ENCODE measurements around the gene QTRT2. TPM values are rescaled to one million over a fixed set of nuclear protein-coding genes. Genes with fewer than 3 reads are reported as not detected.

The QTRT2 gene
- total and polyA plus RNA-seq, 10 of the 15 experiments (the other 5 are each of a cell fraction or from before 2014, with no cell fraction given) = 17.8 to 42.3 (median 28.7) TPM

DNA sequence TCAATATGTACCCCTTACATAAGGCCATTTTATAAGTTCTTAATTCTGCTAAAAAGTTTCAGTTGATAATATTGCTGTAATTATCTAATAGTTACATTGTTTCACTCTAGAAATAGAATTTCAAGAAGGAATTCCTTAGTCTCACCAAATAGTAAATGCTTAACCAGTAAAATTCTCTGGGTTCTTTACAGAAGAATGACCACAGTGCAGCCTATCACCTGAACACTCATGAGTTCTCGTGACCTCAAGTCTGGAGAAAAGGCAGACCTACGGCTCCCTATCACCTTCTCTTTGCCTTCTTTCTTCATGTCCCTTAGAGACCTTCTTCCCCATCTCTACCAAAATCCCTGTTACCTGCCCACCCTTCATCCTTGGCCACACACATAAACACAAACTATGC is 31.1 kb upstream of the QTRT2 start:
- in situ Hi-C loops (cut with MboI) (no loop called here), intact Hi-C loops (cut with micrococcal nuclease; ENCODE audit: unreplicated experiment) (no loop called here)
- Histone ChIP-seq H3K36me3 (ENCODE audit: control insufficient read depth in 2 of 2, insufficient read depth in 2 of 2, low read length in 1 of 2) (no peaks in the 10 kb centered on the region), H3K9me3 (replicated peaks; ENCODE audit: control insufficient read depth, insufficient read depth, low read length) (no peaks in the 10 kb centered on the region), H3K9ac (ENCODE audit: control insufficient read depth, insufficient read depth, low read length) (no peak overlapping the region), H3K4me3 (no peak overlapping the region), H3K27me3 (replicated peaks in 1 of 2; ENCODE audit: control insufficient read depth in 2 of 2, insufficient read depth in 2 of 2, low read length in 1 of 2) (no peaks in the 10 kb centered on the region), H4K20me1 (ENCODE audit: control insufficient read depth, insufficient read depth) (no peaks in the 10 kb centered on the region), H3K4me2 (ENCODE audit: control insufficient read depth, insufficient read depth) (no peak overlapping the region), H2AFZ (ENCODE audit: control insufficient read depth, low read depth, low read length) (no peak overlapping the region), H3K79me2 (ENCODE audit: control insufficient read depth, insufficient read depth, low read length) (no peaks in the 10 kb centered on the region), H3K4me1 (ENCODE audit: control insufficient read depth, insufficient read depth, low read length) (no peaks in the 10 kb centered on the region), H3K27ac (ENCODE audit: control insufficient read depth, insufficient read depth) (no peak overlapping the region)
- ChIA-PET POLR2A (no interaction called here), CTCF (no interaction called here), RAD21 (ENCODE audit: unreplicated experiment) (no interaction called here), SMC1A (ENCODE audit: uncharacterized antibody, unreplicated experiment) (no interaction called here)
- WGBS (ENCODE audit: insufficient coverage, insufficient replicate concordance, low lambda C conversion rate, missing lambda C conversion rate) = 89% methylated on average over 2 of the region's 2 CpGs
- no TSS peak for BruUV-seq (replicated peaks)
- ATAC-seq (no peak), DNase-seq (ENCODE audit: low read depth, low spot score) (no peak), FAIRE-seq (no peak)
- TF ChIP-seq ZNF274 (IDR thresholded peaks at IDR 0.05; ENCODE audit: insufficient read depth, insufficient read length) (no peak), ZBED1 (IDR thresholded peaks at IDR 0.05; ENCODE audit: borderline replicate concordance) (no peak), POLR2AphosphoS5 (IDR thresholded peaks at IDR 0.05; ENCODE audit: low read length) (no peak), ZNF207 (IDR thresholded peaks at IDR 0.05; ENCODE audit: borderline replicate concordance) (no peak), ZNF384 (IDR thresholded peaks at IDR 0.05; ENCODE audit: borderline replicate concordance, low read depth, low read length) (no peak), ZBTB40 (IDR thresholded peaks at IDR 0.05; ENCODE audit: borderline replicate concordance) (no peak), ESRRA (IDR thresholded peaks at IDR 0.05; ENCODE audit: low read length) (no peak), HDGF (IDR thresholded peaks at IDR 0.05) (no peak), MTA2 (IDR thresholded peaks at IDR 0.05; ENCODE audit: low read depth) (no peak), ZNF24 (IDR thresholded peaks at IDR 0.05) (no peak), MTA3 (IDR thresholded peaks at IDR 0.05; ENCODE audit: borderline replicate concordance, low read length) (no peak)
- TF ChIP-seq, protein P1, sequence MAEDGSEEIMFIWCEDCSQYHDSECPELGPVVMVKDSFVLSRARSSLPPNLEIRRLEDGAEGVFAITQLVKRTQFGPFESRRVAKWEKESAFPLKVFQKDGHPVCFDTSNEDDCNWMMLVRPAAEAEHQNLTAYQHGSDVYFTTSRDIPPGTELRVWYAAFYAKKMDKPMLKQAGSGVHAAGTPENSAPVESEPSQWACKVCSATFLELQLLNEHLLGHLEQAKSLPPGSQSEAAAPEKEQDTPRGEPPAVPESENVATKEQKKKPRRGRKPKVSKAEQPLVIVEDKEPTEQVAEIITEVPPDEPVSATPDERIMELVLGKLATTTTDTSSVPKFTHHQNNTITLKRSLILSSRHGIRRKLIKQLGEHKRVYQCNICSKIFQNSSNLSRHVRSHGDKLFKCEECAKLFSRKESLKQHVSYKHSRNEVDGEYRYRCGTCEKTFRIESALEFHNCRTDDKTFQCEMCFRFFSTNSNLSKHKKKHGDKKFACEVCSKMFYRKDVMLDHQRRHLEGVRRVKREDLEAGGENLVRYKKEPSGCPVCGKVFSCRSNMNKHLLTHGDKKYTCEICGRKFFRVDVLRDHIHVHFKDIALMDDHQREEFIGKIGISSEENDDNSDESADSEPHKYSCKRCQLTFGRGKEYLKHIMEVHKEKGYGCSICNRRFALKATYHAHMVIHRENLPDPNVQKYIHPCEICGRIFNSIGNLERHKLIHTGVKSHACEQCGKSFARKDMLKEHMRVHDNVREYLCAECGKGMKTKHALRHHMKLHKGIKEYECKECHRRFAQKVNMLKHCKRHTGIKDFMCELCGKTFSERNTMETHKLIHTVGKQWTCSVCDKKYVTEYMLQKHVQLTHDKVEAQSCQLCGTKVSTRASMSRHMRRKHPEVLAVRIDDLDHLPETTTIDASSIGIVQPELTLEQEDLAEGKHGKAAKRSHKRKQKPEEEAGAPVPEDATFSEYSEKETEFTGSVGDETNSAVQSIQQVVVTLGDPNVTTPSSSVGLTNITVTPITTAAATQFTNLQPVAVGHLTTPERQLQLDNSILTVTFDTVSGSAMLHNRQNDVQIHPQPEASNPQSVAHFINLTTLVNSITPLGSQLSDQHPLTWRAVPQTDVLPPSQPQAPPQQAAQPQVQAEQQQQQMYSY (CRISPR knock-in tag; IDR thresholded peaks at IDR 0.05) = no peak
- TF ChIP-seq, protein P2, sequence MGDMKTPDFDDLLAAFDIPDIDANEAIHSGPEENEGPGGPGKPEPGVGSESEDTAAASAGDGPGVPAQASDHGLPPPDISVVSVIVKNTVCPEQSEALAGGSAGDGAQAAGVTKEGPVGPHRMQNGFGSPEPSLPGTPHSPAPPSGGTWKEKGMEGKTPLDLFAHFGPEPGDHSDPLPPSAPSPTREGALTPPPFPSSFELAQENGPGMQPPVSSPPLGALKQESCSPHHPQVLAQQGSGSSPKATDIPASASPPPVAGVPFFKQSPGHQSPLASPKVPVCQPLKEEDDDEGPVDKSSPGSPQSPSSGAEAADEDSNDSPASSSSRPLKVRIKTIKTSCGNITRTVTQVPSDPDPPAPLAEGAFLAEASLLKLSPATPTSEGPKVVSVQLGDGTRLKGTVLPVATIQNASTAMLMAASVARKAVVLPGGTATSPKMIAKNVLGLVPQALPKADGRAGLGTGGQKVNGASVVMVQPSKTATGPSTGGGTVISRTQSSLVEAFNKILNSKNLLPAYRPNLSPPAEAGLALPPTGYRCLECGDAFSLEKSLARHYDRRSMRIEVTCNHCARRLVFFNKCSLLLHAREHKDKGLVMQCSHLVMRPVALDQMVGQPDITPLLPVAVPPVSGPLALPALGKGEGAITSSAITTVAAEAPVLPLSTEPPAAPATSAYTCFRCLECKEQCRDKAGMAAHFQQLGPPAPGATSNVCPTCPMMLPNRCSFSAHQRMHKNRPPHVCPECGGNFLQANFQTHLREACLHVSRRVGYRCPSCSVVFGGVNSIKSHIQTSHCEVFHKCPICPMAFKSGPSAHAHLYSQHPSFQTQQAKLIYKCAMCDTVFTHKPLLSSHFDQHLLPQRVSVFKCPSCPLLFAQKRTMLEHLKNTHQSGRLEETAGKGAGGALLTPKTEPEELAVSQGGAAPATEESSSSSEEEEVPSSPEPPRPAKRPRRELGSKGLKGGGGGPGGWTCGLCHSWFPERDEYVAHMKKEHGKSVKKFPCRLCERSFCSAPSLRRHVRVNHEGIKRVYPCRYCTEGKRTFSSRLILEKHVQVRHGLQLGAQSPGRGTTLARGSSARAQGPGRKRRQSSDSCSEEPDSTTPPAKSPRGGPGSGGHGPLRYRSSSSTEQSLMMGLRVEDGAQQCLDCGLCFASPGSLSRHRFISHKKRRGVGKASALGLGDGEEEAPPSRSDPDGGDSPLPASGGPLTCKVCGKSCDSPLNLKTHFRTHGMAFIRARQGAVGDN (IDR thresholded peaks at IDR 0.05) = no peak

All from GM12878 (cell line).